CD4-positive, alpha-beta T cell treated with Interleukin-6 for 4 hours (primary cell): ENCODE measurements around the gene GOPC.

Experiments
- DNase-seq: peaks from one replicate; pipeline ENCODE4 v3.0.0-alpha.2; 2020; ENCODE audit warnings: mixed read lengths

GOPC gene

DNA sequence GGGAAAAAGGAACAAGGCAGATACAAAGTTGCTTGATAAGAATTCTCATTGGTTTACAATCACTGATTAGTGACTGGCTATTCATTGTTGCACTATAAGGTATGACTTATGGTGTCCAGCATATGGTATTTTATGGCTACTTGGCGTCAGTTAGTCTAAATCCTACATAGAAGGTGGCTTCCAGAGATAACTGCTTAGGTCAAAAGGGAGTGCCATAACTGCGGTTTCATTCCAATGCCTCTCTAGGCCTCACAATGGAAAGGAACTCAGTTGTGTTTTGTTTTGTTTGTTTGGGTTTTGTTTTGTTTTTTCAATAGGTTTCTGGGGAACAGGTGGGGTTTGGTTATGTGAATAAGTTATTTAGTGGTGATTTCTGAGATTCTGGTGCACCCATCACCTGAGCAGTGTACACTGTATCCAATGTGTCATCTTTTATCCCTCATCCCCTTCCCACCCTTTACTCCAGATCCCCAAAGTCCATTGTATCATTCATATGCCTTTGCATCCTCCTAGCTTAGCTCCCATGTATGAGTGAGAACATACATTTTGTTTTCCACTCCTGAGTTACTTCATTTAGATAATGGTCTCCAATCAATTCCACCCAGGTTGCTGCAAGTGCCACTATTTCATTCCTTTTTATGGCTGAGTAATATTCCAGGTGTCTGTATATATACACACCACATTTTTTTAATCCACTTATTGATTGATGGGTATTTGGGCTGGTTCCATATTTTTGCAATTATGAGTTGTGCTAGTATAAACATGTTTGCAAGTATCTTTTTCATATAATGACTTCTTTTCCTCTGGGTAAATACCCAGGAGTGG lies 7.0 kb downstream of the GOPC start:
- DNase-seq = no peak

- DNase-seq = no peak
Observed at GRCh38 chr6:117592983-117593759, 9.1 kb downstream of the GOPC start.

GRCh38 chr6:117591405-117591804 lies 10.9 kb downstream of the GOPC start:
- DNase-seq = no peak

DNA sequence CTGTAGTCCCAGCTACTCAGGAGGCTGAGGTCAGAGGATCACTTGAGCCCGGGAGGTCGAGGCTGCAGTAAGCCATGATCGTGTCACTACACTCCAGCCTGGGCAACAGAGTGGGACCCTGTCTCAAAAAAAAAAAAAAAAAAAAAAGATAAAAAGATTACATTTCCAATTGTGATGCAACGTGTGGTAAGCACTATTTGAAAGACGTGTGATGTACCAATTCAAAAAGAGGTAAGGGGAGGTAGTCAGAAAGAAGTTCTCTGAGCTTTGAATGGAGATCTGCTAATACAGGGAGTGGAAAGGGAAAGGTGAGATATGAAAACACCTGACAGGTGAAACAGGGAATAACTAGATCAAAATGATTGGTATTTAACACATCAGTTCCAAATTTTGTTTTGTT lies 11.9 kb downstream of the GOPC start:
- DNase-seq = no peak

DNA sequence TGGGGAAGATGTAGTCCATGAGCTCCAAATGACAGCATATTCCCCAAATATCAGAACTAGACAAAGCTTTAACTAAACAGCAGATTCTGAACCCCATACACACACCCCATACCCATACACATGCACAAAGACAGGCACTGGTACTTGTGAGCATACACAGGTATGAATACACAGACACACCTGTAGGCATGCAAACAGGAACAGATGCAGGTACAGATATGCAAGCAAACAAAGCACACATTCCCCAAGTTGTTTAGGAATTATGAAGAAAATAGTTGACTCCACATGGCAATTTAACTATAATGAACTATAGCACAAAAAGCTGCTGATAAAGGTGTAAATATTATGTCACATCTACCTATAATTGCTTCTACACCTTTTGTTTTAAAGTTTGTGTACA lies 16.7 kb downstream of the GOPC start:
- no peak for DNase-seq

DNA sequence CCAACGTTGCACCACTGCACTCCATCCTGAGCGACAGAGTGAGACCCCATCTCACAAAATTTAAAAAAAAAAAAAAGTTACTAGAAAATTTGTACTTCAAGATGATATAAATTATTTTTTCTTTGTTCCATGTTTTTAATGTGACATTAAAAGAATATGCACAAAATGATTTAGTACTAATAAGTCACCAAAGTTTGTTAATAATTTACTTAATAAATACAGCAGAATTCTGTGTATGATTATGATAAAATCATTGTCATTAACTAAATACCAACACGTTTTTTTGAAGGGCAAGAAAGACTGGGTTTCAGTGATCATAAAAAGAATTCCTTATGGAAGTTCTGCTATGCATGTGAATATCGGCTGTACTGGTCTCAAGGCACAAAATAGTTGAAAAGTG lies 28.1 kb downstream of the GOPC start:
- DNase-seq = no peak

DNA sequence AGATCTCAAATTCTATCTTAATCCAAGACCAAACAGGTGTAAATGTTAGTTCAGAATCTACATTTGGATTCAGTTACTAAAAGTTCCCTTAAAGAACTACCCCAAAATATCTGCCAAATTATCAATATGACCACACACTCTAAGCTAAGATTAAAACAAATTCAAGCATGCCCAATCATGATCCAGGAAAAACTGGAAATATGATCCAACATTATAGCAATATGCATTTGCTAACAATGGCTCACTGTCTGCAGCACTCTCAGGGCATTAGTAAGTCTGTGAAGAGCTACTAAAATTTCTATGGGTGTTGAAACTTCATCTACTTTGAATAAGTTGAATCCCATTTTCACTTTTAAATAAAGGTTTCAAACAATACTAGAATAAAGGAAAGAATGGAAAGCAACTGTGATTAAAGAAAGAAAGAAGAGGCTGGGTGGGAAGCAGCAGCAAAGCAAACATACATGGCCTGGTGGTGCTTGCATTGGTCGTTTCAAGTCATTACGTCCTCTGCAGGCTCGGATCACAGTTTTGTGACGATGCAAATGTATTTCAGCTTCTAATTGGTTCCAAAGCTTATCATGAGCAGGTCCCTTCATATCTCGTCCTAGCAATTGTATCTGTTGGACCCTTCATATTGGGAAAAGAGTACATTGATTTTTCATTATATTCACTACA lies 29.2 kb downstream of the GOPC start:
- DNase-seq = no peak

- DNase-seq = no peak
Observed at GRCh38 chr6:117568831-117569410, 33.4 kb downstream of the GOPC start.

DNA sequence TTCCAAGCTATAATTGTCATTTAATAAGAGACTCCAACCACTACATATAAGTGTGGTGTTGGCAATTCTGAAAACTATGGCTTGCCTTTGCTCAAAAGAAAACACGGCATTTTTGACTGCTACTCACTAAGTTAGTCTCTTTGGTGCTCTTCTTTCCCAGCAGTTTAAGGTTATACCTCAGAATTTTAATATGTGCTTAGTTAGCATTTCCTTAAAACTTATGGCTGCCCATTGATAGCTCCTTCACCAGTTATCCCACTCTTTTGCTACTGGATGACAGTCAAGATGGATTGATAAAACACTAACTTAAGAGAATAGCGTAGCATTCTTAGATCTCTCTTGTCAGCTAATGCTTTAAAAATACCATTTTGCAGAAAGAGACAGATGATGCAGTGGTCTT lies 34.1 kb downstream of the GOPC start:
- no peak for DNase-seq

DNA sequence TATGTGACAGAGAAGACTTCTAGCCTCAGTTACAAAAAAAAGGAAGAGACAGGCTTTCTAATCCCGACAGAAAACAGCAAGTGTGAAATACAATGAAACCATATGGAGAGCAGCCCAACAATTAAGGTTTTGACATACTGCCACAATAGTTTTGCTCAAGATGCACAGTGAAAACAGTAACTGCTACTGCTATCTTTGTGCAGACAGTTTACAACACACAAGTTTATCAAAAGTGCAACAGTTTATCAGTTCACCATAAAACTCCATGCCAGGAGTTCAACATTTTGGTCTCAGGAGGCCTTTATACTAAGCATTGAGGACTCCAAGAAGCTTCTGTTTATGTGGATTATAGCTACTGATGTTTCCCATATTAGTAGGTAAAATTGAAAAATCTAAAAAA lies 37.6 kb downstream of the GOPC start:
- DNase-seq = no peak

DNA sequence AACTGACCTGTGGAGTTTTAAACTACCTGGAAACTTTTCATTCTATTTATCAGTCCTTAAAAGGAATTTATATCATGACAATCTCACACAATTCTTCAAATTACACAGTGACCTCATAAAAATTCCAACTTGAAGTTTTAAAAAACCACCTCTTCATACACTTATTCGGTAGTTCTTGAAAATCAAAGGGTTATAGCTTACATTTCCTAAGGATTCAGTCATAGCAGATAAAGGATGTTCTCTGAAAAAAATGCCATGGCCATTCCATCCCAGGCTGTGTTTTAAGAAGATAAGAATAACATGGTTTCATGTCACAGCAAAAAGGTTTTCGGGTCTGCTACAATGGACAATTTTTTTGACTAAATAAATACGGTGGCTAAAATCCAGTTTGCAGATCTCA lies 41.2 kb downstream of the GOPC start:
- no peak for DNase-seq

DNA sequence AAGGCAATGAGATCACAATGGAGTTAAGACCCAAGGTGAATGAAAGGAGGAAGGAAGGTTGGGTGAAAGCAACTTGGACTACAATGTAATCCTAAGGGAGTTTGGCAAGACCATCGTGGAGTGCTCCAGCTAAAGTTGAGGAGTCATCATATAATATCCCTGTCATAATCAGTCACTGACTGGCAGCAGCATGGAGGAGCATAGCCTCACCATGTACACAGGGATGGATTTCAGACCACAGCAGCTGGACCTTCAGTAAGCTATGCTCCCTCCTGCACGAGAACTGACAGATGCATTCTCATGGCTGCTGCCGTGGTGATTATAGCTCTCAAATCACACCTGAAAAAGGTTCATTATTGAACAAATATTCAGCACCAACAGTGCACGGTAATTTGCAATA lies 43.0 kb downstream of the GOPC start:
- DNase-seq = no peak

- no peak for DNase-seq
Observed at GRCh38 chr6:117558818-117559217, 43.5 kb downstream of the GOPC start.

DNA sequence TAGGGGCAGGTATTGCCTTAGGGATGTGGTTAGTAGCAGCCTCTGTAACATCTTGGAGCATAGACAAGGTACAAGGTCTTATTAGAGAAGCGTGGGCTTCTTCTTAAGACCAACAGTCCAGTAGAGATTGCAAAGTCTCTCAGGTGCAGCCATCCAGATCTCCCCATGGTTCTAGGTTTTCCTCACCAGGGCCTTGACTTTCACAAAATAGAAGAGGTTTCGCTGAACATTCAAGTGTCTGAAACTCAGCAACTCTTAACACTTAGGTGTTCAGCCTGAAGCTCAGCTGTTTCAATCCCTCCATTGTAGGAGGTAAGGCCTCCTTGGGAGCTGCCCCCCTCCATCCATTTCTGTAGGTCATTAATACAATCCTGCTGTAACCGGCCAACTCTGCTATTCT lies 44.4 kb downstream of the GOPC start:
- no peak for DNase-seq

GRCh38 chr6:117555882-117556498 lies 46.3 kb downstream of the GOPC start:
- DNase-seq = peak; percentile 77

- DNase-seq = no peak
Observed at GRCh38 chr6:117555262-117555849, 47.0 kb downstream of the GOPC start.

- no peak for DNase-seq
Observed at GRCh38 chr6:117553142-117553541, 49.2 kb downstream of the GOPC start.

GRCh38 chr6:117552618-117553017 lies 49.7 kb downstream of the GOPC start:
- DNase-seq = no peak

- DNase-seq = no peak
Observed at GRCh38 chr6:117550618-117551242, 51.6 kb downstream of the GOPC start.

DNA sequence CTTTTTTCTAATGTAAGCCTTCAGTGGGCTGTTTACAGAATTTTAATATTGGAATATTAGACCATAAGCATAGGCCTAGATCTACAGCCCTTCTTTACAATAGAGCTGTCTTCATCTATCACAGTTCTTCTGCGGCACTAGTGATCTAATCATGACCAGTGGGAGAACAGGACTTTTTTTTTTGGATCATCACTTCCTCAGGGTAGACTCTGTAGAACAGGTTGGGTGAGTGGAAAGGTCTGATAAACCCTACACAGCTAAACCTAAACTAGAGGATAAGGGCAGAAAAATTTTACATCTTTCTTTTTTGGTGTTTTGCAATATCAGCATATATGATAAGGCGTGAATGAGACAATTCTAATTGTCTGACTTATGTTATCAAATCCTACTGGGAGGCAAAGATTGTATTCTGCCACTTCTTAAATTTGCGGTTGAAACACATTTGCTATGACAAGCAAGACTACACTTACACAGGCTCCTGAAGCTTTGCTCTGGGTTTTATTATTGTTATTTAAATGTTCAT lies 52.2 kb downstream of the GOPC start:
- DNase-seq = no peak

- no peak for DNase-seq
Observed at GRCh38 chr6:117549611-117550010, 52.7 kb downstream of the GOPC start.

GRCh38 chr6:117548797-117549301 lies 53.5 kb downstream of the GOPC start:
- peak; percentile 53 for DNase-seq
